H1 (cell line): ENCODE data around the gene FOXN3. TPM values are rescaled to one million over a fixed set of nuclear protein-coding genes. Genes with fewer than 3 reads are reported as not detected.

Experiments
- CTCF ChIA-PET: fragments of 300-600 bp; sonication (Branson Sonifier 250); formaldehyde crosslinking; loops from one replicate; lab custom pipeline; 2021; ENCODE audit not compliant: partially characterized antibody; lab: Charles Lee
- POLR2A ChIA-PET: fragments of 300-600 bp; sonication (Branson Sonifier 250); formaldehyde crosslinking; loops from one replicate; lab custom pipeline; 2021; ENCODE audit warnings: inconsistent platforms; ENCODE audit not compliant: partially characterized antibody; lab: Charles Lee
- DNase-seq, 2 experiments: peaks; one replicate each; pipeline versions ENCODE4 v3.0.0 to v3.0.0-alpha.2; 2010 to 2022; ENCODE audit warnings: low spot score in 2 of 2, low read depth in 1 of 2, mixed read lengths in 1 of 2
- FAIRE-seq: peaks from 2 replicates; lab custom pipeline; 2011; peaks lifted over from hg19 to GRCh38; lab: Jason Lieb, UNC
- H2AFZ ChIP-seq: 2 replicates; pipeline ENCODE4 v1.8.1; 2012; ENCODE audit warnings: low read length, inconsistent platforms
- H2AK5ac ChIP-seq: 2 replicates; pipeline ENCODE4 v1.6.1; 2013; ENCODE audit warnings: low read depth, low read length
- H2BK120ac ChIP-seq: replicated peaks from 2 replicates; pipeline ENCODE3; 2013; ENCODE audit warnings: low read depth, low read length, inconsistent platforms
- H2BK12ac ChIP-seq: 2 replicates; pipeline ENCODE4 v1.6.1; 2013; ENCODE audit warnings: low read depth, low read length
- H2BK15ac ChIP-seq: 2 replicates; pipeline ENCODE4 v1.6.1; 2013; ENCODE audit warnings: low read length
- H2BK20ac ChIP-seq: 2 replicates; pipeline ENCODE4 v1.6.1; 2013; ENCODE audit warnings: low read length
- H2BK5ac ChIP-seq: 2 replicates; pipeline ENCODE4 v1.6.1; 2013; ENCODE audit warnings: low read depth, low read length
- H3K14ac ChIP-seq: 2 replicates; pipeline ENCODE4 v1.6.1; 2013; ENCODE audit warnings: inconsistent platforms; ENCODE audit not compliant: insufficient read length
- H3K18ac ChIP-seq: 2 replicates; pipeline ENCODE4 v1.6.1; 2013; ENCODE audit warnings: low read length; ENCODE audit errors: extremely low read depth
- H3K23ac ChIP-seq: 2 replicates; pipeline ENCODE4 v1.6.1; 2013; ENCODE audit warnings: inconsistent platforms; ENCODE audit not compliant: insufficient read length
- H3K23me2 ChIP-seq: 2 replicates; pipeline ENCODE4 v1.6.1; 2013; ENCODE audit warnings: low read depth, low read length
- H3K27ac ChIP-seq: 2 replicates; pipeline ENCODE4 v1.6.1; 2011; ENCODE audit warnings: low read depth, low read length, inconsistent platforms
- H3K27me3 ChIP-seq, 4 experiments: replicated peaks in 1 of 4; 1 replicate in 1 of 4; 2 replicates in 3 of 4; pipeline versions ENCODE4 v1.6.1 to v1.8.1; 2011 to 2013; ENCODE audit warnings: low read length in 3 of 4, mild to moderate bottlenecking in 3 of 4, inconsistent platforms in 2 of 4, mixed read lengths in 2 of 4, moderate library complexity in 1 of 4; ENCODE audit not compliant: control insufficient read depth in 3 of 4, insufficient read depth in 3 of 4; ENCODE audit errors: extremely low read depth in 1 of 4
- H3K36me3 ChIP-seq, 4 experiments: 2 replicates each; pipeline versions ENCODE4 v1.6.1 to v1.8.1; 2011 to 2013; ENCODE audit warnings: mild to moderate bottlenecking in 4 of 4, low read length in 3 of 4, moderate library complexity in 2 of 4, control low read depth in 1 of 4, inconsistent platforms in 1 of 4; ENCODE audit not compliant: insufficient read depth in 4 of 4, control insufficient read depth in 2 of 4
- H3K4ac ChIP-seq: replicated peaks from 2 replicates; pipeline ENCODE3; 2013; ENCODE audit warnings: low read length, low read depth, mixed read lengths, inconsistent platforms; ENCODE audit not compliant: insufficient read length
- H3K4me1 ChIP-seq, 4 experiments: replicated peaks in 1 of 4; 1 replicate in 1 of 4; 2 replicates in 3 of 4; pipeline versions ENCODE4 v1.6.1 to v1.8.1; 2011 to 2013; ENCODE audit warnings: low read length in 3 of 4, inconsistent platforms in 2 of 4, mixed read lengths in 1 of 4; ENCODE audit not compliant: insufficient read depth in 4 of 4, control insufficient read depth in 3 of 4
- H3K4me2 ChIP-seq, 2 experiments: 2 replicates each; pipeline versions ENCODE4 v1.6.1 to v1.8.1; 2011 to 2013; ENCODE audit warnings: low read depth in 2 of 2, low read length in 2 of 2, control low read depth in 1 of 2, inconsistent platforms in 1 of 2, mild to moderate bottlenecking in 1 of 2; ENCODE audit not compliant: insufficient read depth in 1 of 2
- H3K4me3 ChIP-seq, 4 experiments: fragments of 200-600, 300-600 bp in 1 of 4; sonication (generic), shearing (Covaris generic), sonication (Bioruptor Twin) in 1 of 4; 2 replicates each; pipeline versions ENCODE4 v1.5.1 to v1.8.1; 2011 to 2016; ENCODE audit warnings: low read length in 4 of 4, low read depth in 3 of 4, control low read depth in 2 of 4, inconsistent platforms in 2 of 4, mild to moderate bottlenecking in 2 of 4, mixed read lengths in 1 of 4, moderate library complexity in 1 of 4; ENCODE audit not compliant: insufficient read depth in 2 of 4; ENCODE audit errors: extremely low read depth in 1 of 4
- H3K56ac ChIP-seq: replicated peaks from 2 replicates; pipeline ENCODE3; 2013; ENCODE audit warnings: low read depth, mild to moderate bottlenecking, mixed read lengths, low read length, inconsistent platforms; ENCODE audit not compliant: insufficient read length
- H3K79me1 ChIP-seq: 2 replicates; pipeline ENCODE4 v1.6.1; 2013; ENCODE audit warnings: low read depth, low read length, control low read depth
- H3K79me2 ChIP-seq, 2 experiments: 2 replicates each; pipeline versions ENCODE4 v1.6.1 to v1.8.1; 2012 to 2013; ENCODE audit warnings: low read length in 2 of 2, mild to moderate bottlenecking in 2 of 2, inconsistent platforms in 1 of 2; ENCODE audit not compliant: insufficient read depth in 2 of 2, control insufficient read depth in 1 of 2
- H3K9ac ChIP-seq, 4 experiments: replicated peaks in 1 of 4; 1 replicate in 1 of 4; 2 replicates in 3 of 4; pipeline versions ENCODE4 v1.6.1 to v1.8.1; 2011 to 2013; ENCODE audit warnings: low read depth in 3 of 4, low read length in 3 of 4, control low read depth in 2 of 4, mild to moderate bottlenecking in 2 of 4, moderate library complexity in 2 of 4, inconsistent platforms in 1 of 4; ENCODE audit errors: extremely low read depth in 1 of 4
- H3K9me3 ChIP-seq, 2 experiments: 2 replicates each; pipeline versions ENCODE4 v1.6.1 to v1.8.1; 2012 to 2013; ENCODE audit warnings: mild to moderate bottlenecking in 2 of 2, moderate library complexity in 2 of 2, control low read depth in 1 of 2, inconsistent platforms in 1 of 2, low read depth in 1 of 2, low read length in 1 of 2, mixed read lengths in 1 of 2; ENCODE audit not compliant: insufficient read depth in 2 of 2
- H4K20me1 ChIP-seq, 2 experiments: replicated peaks in 1 of 2; 2 replicates each; pipeline versions ENCODE3 to v1.8.1; 2011 to 2013; ENCODE audit warnings: inconsistent platforms in 2 of 2, low read length in 2 of 2, mild to moderate bottlenecking in 1 of 2; ENCODE audit not compliant: insufficient read depth in 2 of 2, control insufficient read depth in 1 of 2
- H4K5ac ChIP-seq: 2 replicates; pipeline ENCODE4 v1.6.1; 2013; ENCODE audit warnings: low read length, low read depth, mixed read lengths, inconsistent platforms; ENCODE audit not compliant: insufficient read length
- H4K8ac ChIP-seq: 2 replicates; pipeline ENCODE4 v1.8.0; 2013; ENCODE audit warnings: mild to moderate bottlenecking, moderate library complexity, low read length, inconsistent platforms; ENCODE audit not compliant: insufficient read depth; ENCODE audit errors: extremely low read depth
- H4K91ac ChIP-seq: replicated peaks from 2 replicates; pipeline ENCODE3; 2013; ENCODE audit warnings: low read length, mixed read lengths, inconsistent platforms; ENCODE audit not compliant: insufficient read length
- ATF3 ChIP-seq: IDR thresholded peaks from 2 replicates; pipeline ENCODE4 v1.6.1; 2011; ENCODE audit warnings: low read depth, mild to moderate bottlenecking, low read length; ENCODE audit not compliant: insufficient read depth
- BCL11A ChIP-seq, 2 experiments: IDR thresholded peaks; one replicate each; pipeline ENCODE4 v1.6.1; 2011; ENCODE audit warnings: low read depth in 2 of 2, low read length in 2 of 2, mild to moderate bottlenecking in 2 of 2
- CREB1 ChIP-seq: IDR thresholded peaks from 2 replicates; pipeline ENCODE4 v1.6.1; 2012; ENCODE audit warnings: inconsistent platforms
- EGR1 ChIP-seq: IDR thresholded peaks from 2 replicates; pipeline ENCODE4 v1.6.1; 2011; ENCODE audit warnings: low read depth, low read length, borderline replicate concordance
- EZH2 ChIP-seq: fragments of 200-600 bp; sonication (generic); IDR thresholded peaks from 2 replicates; pipeline ENCODE4 v1.7.1; 2012; ENCODE audit warnings: low read depth, mild to moderate bottlenecking, moderate library complexity, low read length, inconsistent platforms; ENCODE audit not compliant: severe bottlenecking
- GABPA ChIP-seq: IDR thresholded peaks from 2 replicates; pipeline ENCODE4 v1.6.1; 2011; ENCODE audit warnings: mild to moderate bottlenecking, low read length, moderate library complexity, borderline replicate concordance; ENCODE audit not compliant: insufficient read depth
- GTF2F1 ChIP-seq: IDR thresholded peaks from 2 replicates; pipeline ENCODE4 v1.6.1; 2012; ENCODE audit warnings: low read depth, low read length, improper control_type of control experiment, borderline replicate concordance
- KDM1A ChIP-seq: fragments of 200-600, 300-600 bp; sonication (generic); IDR thresholded peaks from 2 replicates; pipeline ENCODE4 v1.7.1; 2016; ENCODE audit warnings: mild to moderate bottlenecking, low read length, borderline replicate concordance
- NANOG ChIP-seq: IDR thresholded peaks from 2 replicates; pipeline ENCODE4 v1.6.1; 2011; ENCODE audit warnings: low read length, low read depth, mild to moderate bottlenecking, inconsistent platforms; ENCODE audit not compliant: insufficient read depth, poor library complexity, severe bottlenecking
- SIN3A ChIP-seq, 2 experiments: IDR thresholded peaks in 1 of 2; conservative IDR thresholded peaks in 1 of 2; 2 replicates each; pipeline ENCODE4 v1.6.1; 2011 to 2012; ENCODE audit warnings: low read length in 2 of 2, improper control_type of control experiment in 1 of 2, low read depth in 1 of 2, mild to moderate bottlenecking in 1 of 2
- SP4 ChIP-seq: IDR thresholded peaks from 2 replicates; pipeline ENCODE4 v1.6.1; 2012; ENCODE audit warnings: low read length, inconsistent platforms
- TAF7 ChIP-seq: optimal IDR thresholded peaks from 2 replicates; pipeline ENCODE3; 2011; ENCODE audit warnings: low read depth, mild to moderate bottlenecking, inconsistent platforms, low read length, moderate library complexity, borderline replicate concordance
- TCF12 ChIP-seq: IDR thresholded peaks from 2 replicates; pipeline ENCODE4 v1.6.1; 2011; ENCODE audit warnings: low read depth, mild to moderate bottlenecking, low read length
- WGBS, 2 experiments: shearing (Covaris generic) in 1 of 2; methylation state at CpG; one replicate each; pipeline versions ENCODE4 v1.1.6 to v1.1.7; 2013 to 2015; ENCODE audit warnings: low lambda C conversion rate in 2 of 2, mixed read lengths in 2 of 2, inconsistent platforms in 1 of 2, low coverage in 1 of 2, missing lambda C conversion rate in 1 of 2; ENCODE audit not compliant: insufficient replicate concordance in 2 of 2, insufficient coverage in 1 of 2, insufficient read length in 1 of 2; ENCODE audit errors: extremely low coverage in 1 of 2, missing lambda C conversion rate in 1 of 2; 5-methylcytosine and 5-hydroxymethylcytosine counted together
- polyA plus RNA-seq, 7 experiments: library from polyadenylated mRNA; depleted of rRNA in 3 of 7; stranded (reverse) in 5 of 7; unstranded in 2 of 7; fragments of >200 nt in 5 of 7; fragments of 200-250 nt in 2 of 7; gene quantifications; 1 replicate in 5 of 7; 2 replicates in 1 of 7; 4 replicates in 1 of 7; pipeline versions ENCODE4 v1.2.1 to v1.2.3, GENCODE V29; 2011 to 2013; ENCODE audit warnings: missing spikeins in 2 of 7, mixed read lengths in 2 of 7
- total RNA-seq: library from RNA; stranded (reverse); fragmentation: NEBNext Ultra II Directional; extraction: Animal tissue kit (Norgen Biotek cat#: 25700); gene quantifications from 2 replicates; pipeline ENCODE4 v1.2.1, GENCODE V29; 2021

The FOXN3 gene
- total and polyA plus RNA-seq, 2 of the 8 experiments (the other 6 are each of a cell fraction or from before 2014, with no cell fraction given): 52.6 to 178 TPM

- Histone ChIP-seq H3K9me3 (0 out of 4 replicates have a peak, but pooled peaks cover 0 to 2% of the 10 kb centered on the region in 2 experiments), H3K79me1 (no peaks in the 10 kb centered on the region), H2BK120ac (no peak overlapping the region), H2BK12ac (no peak overlapping the region), H4K20me1 (peaks cover 2 to 4% of the 10 kb centered on the region in 2 experiments), H3K14ac (no peak overlapping the region), H3K4me1 (no peaks in the 10 kb centered on the region), H4K5ac (no peak overlapping the region), H3K23ac (no peak overlapping the region), H2AK5ac (no peak overlapping the region), H3K27me3 (no peaks in the 10 kb centered on the region), H3K79me2 (peaks cover 0 to 51% of the 10 kb centered on the region in 2 experiments; a peak in 2 of 4 replicates), H3K4me2 (no peak overlapping the region), H3K9ac (no peak overlapping the region), H3K18ac (no peak overlapping the region), H3K36me3 (peaks cover 0 to 4% (median 0%) of the 10 kb centered on the region in 4 experiments; a peak in 4 of 8 replicates), H2BK15ac (no peak overlapping the region), H3K56ac (no peak overlapping the region), H4K8ac (no peak overlapping the region), H4K91ac (no peak overlapping the region), H3K23me2 (no peaks in the 10 kb centered on the region), H3K4ac (no peak overlapping the region), H2BK20ac (no peak overlapping the region), H2BK5ac (no peak overlapping the region), H3K4me3 (no peak overlapping the region), H2AFZ (no peak overlapping the region), H3K27ac (no peak overlapping the region)
- WGBS, 2 experiments: 89% methylated on average over 3 of the region's 3 CpGs; no CpG with 5 or more reads in 1 of the 2 experiments
- DNase-seq (no peak), FAIRE-seq (no peak)
- POLR2A ChIA-PET: interaction anchor here (0.5 kb wide), 1 partner anchor 176 kb away, joined by 5 read pairs; no protein-coding TSS in a partner anchor
- CTCF ChIA-PET: interaction anchor here (0.7 to 0.8 kb wide), 2 partner anchors 16 to 101 kb away, joined by 3 read pairs; no protein-coding TSS in a partner anchor
- TF ChIP-seq GTF2F1: no peak
- no peak for TF ChIP-seq ATF3
- TF ChIP-seq TAF7: no peak
- TF ChIP-seq CREB1: no peak
- no peak for TF ChIP-seq GABPA
- no peak for TF ChIP-seq BCL11A (IDR thresholded peaks at IDR 0.05; ENCODE audit: low read depth in 2 of 2, low read length in 2 of 2)
- TF ChIP-seq EZH2: no peak
- TF ChIP-seq SIN3A (conservative IDR thresholded peaks at IDR 0.05 in 1 of 2, IDR thresholded peaks at IDR 0.05 in 1 of 2; ENCODE audit: low read depth in 1 of 2, low read length in 2 of 2): no peak
- TF ChIP-seq TCF12: no peak
- no peak for TF ChIP-seq NANOG
- no peak for TF ChIP-seq SP4
- no peak for TF ChIP-seq EGR1
- no peak for TF ChIP-seq KDM1A
These were observed 220.5 kb downstream of the FOXN3 start for GRCh38 chr14:89196545-89196944.
